Keratinocyte (primary cell): ENCODE data around the gene RTN1. TPM values are rescaled to one million over a fixed set of nuclear protein-coding genes. Genes with fewer than 3 reads are reported as not detected.

Experiments used
- DNase-seq: peaks from one replicate; pipeline ENCODE4 v3.0.0-alpha.2; 2011; ENCODE audit warnings: low read depth, missing footprints, low spot score
- FAIRE-seq: peaks from 2 replicates; lab custom pipeline; 2011; peaks lifted over from hg19 to GRCh38; lab: Jason Lieb, UNC
- H2AFZ ChIP-seq: 2 replicates; pipeline ENCODE4 v1.6.0; 2012; ENCODE audit warnings: low read length, control low read depth, inconsistent platforms; ENCODE audit not compliant: control insufficient read depth
- H3K27ac ChIP-seq: 2 replicates; pipeline ENCODE4 v1.5.1; 2011; ENCODE audit warnings: low read length; ENCODE audit not compliant: control insufficient read depth, insufficient read depth
- H3K27me3 ChIP-seq: 3 replicates; pipeline ENCODE4 v1.6.0; 2011; ENCODE audit warnings: low read length; ENCODE audit not compliant: control insufficient read depth, insufficient read depth; ENCODE audit errors: extremely low read depth
- H3K36me3 ChIP-seq, 2 experiments: 2 replicates in 1 of 2; 3 replicates in 1 of 2; pipeline ENCODE4 v1.5.1; 2011; ENCODE audit warnings: low read length in 2 of 2, mild to moderate bottlenecking in 1 of 2; ENCODE audit not compliant: control insufficient read depth in 2 of 2, insufficient read depth in 2 of 2; ENCODE audit errors: extremely low read depth in 1 of 2
- H3K4me1 ChIP-seq: 3 replicates; pipeline ENCODE4 v1.5.1; 2011; ENCODE audit warnings: low read length; ENCODE audit not compliant: control insufficient read depth, insufficient read depth; ENCODE audit errors: extremely low read depth
- H3K4me2 ChIP-seq: 3 replicates; pipeline ENCODE4 v1.6.0; 2011; ENCODE audit warnings: low read depth, low read length; ENCODE audit not compliant: control insufficient read depth, insufficient read depth; ENCODE audit errors: extremely low read depth
- H3K4me3 ChIP-seq, 3 experiments: fragments of 200-600 bp in 1 of 3; sonication (generic) in 1 of 3; 2 replicates in 2 of 3; 3 replicates in 1 of 3; pipeline ENCODE4 v1.5.1; 2011 to 2016; ENCODE audit warnings: low read length in 3 of 3, mild to moderate bottlenecking in 3 of 3, control low read depth in 2 of 3, inconsistent platforms in 1 of 3, low read depth in 1 of 3, mixed read lengths in 1 of 3, mixed run types in 1 of 3, moderate library complexity in 1 of 3; ENCODE audit not compliant: control insufficient read depth in 2 of 3, insufficient read depth in 2 of 3; ENCODE audit errors: extremely low read depth in 1 of 3
- H3K79me2 ChIP-seq: 2 replicates; pipeline ENCODE4 v1.6.0; 2012; ENCODE audit warnings: low read length; ENCODE audit not compliant: control insufficient read depth, insufficient read depth
- H3K9ac ChIP-seq: 3 replicates; pipeline ENCODE4 v1.6.0; 2011; ENCODE audit warnings: low read length; ENCODE audit not compliant: control insufficient read depth, insufficient read depth; ENCODE audit errors: extremely low read depth
- H3K9me1 ChIP-seq: 3 replicates; pipeline ENCODE4 v1.6.0; 2011; ENCODE audit warnings: low read length; ENCODE audit not compliant: control insufficient read depth, insufficient read depth; ENCODE audit errors: extremely low read depth
- H3K9me3 ChIP-seq: 2 replicates; pipeline ENCODE4 v1.5.1; 2012; ENCODE audit warnings: low read depth, low read length; ENCODE audit not compliant: control insufficient read depth
- H4K20me1 ChIP-seq: 3 replicates; pipeline ENCODE4 v1.6.0; 2011; ENCODE audit warnings: low read length; ENCODE audit not compliant: control insufficient read depth, insufficient read depth; ENCODE audit errors: extremely low read depth
- EZH2 ChIP-seq: IDR thresholded peaks from one replicate; pipeline ENCODE4 v1.6.1; 2012; ENCODE audit warnings: inconsistent platforms, mild to moderate bottlenecking, low read length, moderate library complexity
- dilution Hi-C: fragments of 300-500 bp; cut with MboI; formaldehyde crosslinking; loops from one replicate; pipeline ENCODE4 v1.7.0; 2020; ENCODE audit warnings: low sequenced_read_pairs; ENCODE audit not compliant: extremely low pct_ligation_motif_present
- polyA plus RNA-seq, 5 experiments: library from polyadenylated mRNA; depleted of rRNA in 3 of 5; stranded (reverse) in 3 of 5; stranded (forward) in 1 of 5; unstranded in 1 of 5; fragments of >200 nt; gene quantifications; 1 replicate in 1 of 5; 2 replicates in 3 of 5; 3 replicates in 1 of 5; pipeline versions ENCODE4 v1.2.1 to v1.2.3, GENCODE V29; 2011 to 2012; ENCODE audit warnings: missing spikeins in 2 of 5, low read depth in 1 of 5, low replicate concordance in 1 of 5
- TF ChIP-seq, protein P1 (sequence below), 3 experiments: IDR thresholded peaks in 1 of 3; conservative IDR thresholded peaks in 1 of 3; optimal IDR thresholded peaks in 1 of 3; 2 replicates in 2 of 3; 3 replicates in 1 of 3; pipeline versions ENCODE3 to v1.5.1; 2011; ENCODE audit warnings: low read length in 3 of 3, mild to moderate bottlenecking in 3 of 3, moderate library complexity in 2 of 3, control low read depth in 1 of 3, inconsistent platforms in 1 of 3; ENCODE audit not compliant: insufficient read depth in 2 of 3; ENCODE audit errors: extremely low read depth in 1 of 3

RTN1 gene
- polyA plus RNA-seq, 1 donor (not counting 4 experiments of a cell fraction or from before 2014, with no cell fraction given) = 0.05 TPM

DNA sequence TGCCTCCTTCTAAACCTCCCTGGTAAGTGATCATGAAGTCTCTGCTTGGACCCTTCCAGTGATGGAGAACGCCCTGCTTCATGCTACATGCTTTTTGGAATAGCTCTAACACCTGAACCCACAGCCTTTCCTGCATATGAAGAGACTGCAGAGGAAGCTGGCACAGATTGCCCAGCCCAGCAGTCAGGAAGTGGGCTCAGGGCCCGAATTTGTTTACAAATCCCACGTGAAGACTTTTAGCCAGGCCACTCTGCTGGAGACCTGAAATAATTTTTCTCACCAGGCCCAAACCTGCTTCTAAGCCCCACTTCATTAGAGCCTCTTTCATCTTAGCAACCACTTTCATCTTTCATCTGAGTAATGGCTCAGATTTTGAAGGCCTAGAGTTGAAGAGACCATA is 22.9 kb downstream of the RTN1 start:
- TF ChIP-seq EZH2 = no peak
- TF ChIP-seq, protein P1, sequence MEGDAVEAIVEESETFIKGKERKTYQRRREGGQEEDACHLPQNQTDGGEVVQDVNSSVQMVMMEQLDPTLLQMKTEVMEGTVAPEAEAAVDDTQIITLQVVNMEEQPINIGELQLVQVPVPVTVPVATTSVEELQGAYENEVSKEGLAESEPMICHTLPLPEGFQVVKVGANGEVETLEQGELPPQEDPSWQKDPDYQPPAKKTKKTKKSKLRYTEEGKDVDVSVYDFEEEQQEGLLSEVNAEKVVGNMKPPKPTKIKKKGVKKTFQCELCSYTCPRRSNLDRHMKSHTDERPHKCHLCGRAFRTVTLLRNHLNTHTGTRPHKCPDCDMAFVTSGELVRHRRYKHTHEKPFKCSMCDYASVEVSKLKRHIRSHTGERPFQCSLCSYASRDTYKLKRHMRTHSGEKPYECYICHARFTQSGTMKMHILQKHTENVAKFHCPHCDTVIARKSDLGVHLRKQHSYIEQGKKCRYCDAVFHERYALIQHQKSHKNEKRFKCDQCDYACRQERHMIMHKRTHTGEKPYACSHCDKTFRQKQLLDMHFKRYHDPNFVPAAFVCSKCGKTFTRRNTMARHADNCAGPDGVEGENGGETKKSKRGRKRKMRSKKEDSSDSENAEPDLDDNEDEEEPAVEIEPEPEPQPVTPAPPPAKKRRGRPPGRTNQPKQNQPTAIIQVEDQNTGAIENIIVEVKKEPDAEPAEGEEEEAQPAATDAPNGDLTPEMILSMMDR (optimal IDR thresholded peaks at IDR 0.05 in 1 of 3, IDR thresholded peaks at IDR 0.05 in 1 of 3, conservative IDR thresholded peaks at IDR 0.05 in 1 of 3; ENCODE audit: extremely low read depth in 1 of 3, insufficient read depth in 2 of 3, low read length in 3 of 3) = no peak
- no peaks in the 10 kb centered on the region for H3K9me1 ChIP-seq
- FAIRE-seq = no peak

DNA sequence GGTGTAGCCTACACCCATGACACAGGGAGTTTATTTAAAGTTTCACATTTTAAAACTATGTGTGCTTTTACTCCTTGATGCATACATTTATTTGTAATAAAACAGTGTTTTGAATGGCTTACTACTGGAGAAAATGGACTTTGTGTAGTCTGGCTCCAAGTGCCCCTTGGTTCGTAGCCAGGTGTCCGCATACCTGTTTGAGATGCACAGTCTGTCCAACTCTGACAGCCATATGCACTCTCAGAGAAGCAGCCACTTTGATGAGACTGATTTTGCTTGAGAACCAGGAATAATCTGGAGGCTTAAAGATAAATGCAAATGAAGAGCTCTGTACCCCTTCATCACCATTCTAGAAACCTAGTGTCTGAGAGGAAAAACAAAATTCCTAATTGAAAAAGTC is 24.0 kb downstream of the RTN1 start:
- TF ChIP-seq EZH2 = no peak
- TF ChIP-seq, protein P1 (optimal IDR thresholded peaks at IDR 0.05 in 1 of 3, IDR thresholded peaks at IDR 0.05 in 1 of 3, conservative IDR thresholded peaks at IDR 0.05 in 1 of 3; ENCODE audit: extremely low read depth in 1 of 3, insufficient read depth in 2 of 3, low read length in 3 of 3) = no peak
- Histone ChIP-seq H3K27me3 (no peaks in the 10 kb centered on the region), H3K9ac (no peak overlapping the region), H3K4me1 (no peaks in the 10 kb centered on the region), H3K4me3 (no peak overlapping the region), H3K4me2 (no peak overlapping the region), H3K79me2 (no peaks in the 10 kb centered on the region), H3K9me1 (no peaks in the 10 kb centered on the region), H3K27ac (no peak overlapping the region), H3K9me3 (no peaks in the 10 kb centered on the region), H2AFZ (no peak overlapping the region), H3K36me3 (no peaks in the 10 kb centered on the region), H4K20me1 (no peaks in the 10 kb centered on the region)
- dilution Hi-C loops = no loop called here
- FAIRE-seq (no peak), DNase-seq (no peak)

More for the DNA sequence above, 22.9 kb downstream of the RTN1 start:
- Histone ChIP-seq H3K4me2 (no peak overlapping the region), H3K36me3 (no peaks in the 10 kb centered on the region), H3K9me3 (no peaks in the 10 kb centered on the region), H2AFZ (no peak overlapping the region), H3K27ac (no peak overlapping the region), H3K79me2 (no peaks in the 10 kb centered on the region), H3K4me3 (no peak overlapping the region), H4K20me1 (no peaks in the 10 kb centered on the region), H3K4me1 (no peaks in the 10 kb centered on the region), H3K27me3 (no peaks in the 10 kb centered on the region), H3K9ac (no peak overlapping the region)
- dilution Hi-C loops = no loop called here
- DNase-seq = no peak
